Neuronal stem cell (in vitro differentiated cells): ENCODE measurements around the gene SCMH1.

ENCODE experiments used
- DNase-seq: peaks from one replicate; pipeline ENCODE4 v3.0.0-alpha.2; 2013; ENCODE audit warnings: low spot score
- H2AFZ ChIP-seq: one replicate; pipeline ENCODE4 v1.6.1; 2013; ENCODE audit warnings: mild to moderate bottlenecking, low read length, inconsistent platforms
- H2AK5ac ChIP-seq: 2 replicates; pipeline ENCODE4 v1.6.1; 2013; ENCODE audit warnings: low read depth, mild to moderate bottlenecking, inconsistent platforms, low read length, moderate library complexity, mixed read lengths
- H2BK120ac ChIP-seq: 2 replicates; pipeline ENCODE4 v1.6.1; 2013; ENCODE audit warnings: low read depth, mild to moderate bottlenecking, inconsistent platforms, low read length, moderate library complexity, mixed read lengths
- H2BK12ac ChIP-seq: one replicate; pipeline ENCODE4 v1.6.1; 2013; ENCODE audit warnings: low read length, inconsistent platforms
- H2BK15ac ChIP-seq: 2 replicates; pipeline ENCODE4 v1.6.1; 2013; ENCODE audit warnings: mild to moderate bottlenecking, low read length, inconsistent platforms, mixed read lengths
- H2BK5ac ChIP-seq: one replicate; pipeline ENCODE4 v1.6.1; 2013; ENCODE audit warnings: inconsistent platforms, mild to moderate bottlenecking, low read length, moderate library complexity
- H3K14ac ChIP-seq: one replicate; pipeline ENCODE4 v1.6.1; 2013; ENCODE audit warnings: low read length, inconsistent platforms
- H3K18ac ChIP-seq: 2 replicates; pipeline ENCODE4 v1.6.1; 2013; ENCODE audit warnings: low read length, inconsistent platforms
- H3K23ac ChIP-seq: 2 replicates; pipeline ENCODE4 v1.6.1; 2013; ENCODE audit warnings: low read depth, mild to moderate bottlenecking, mixed read lengths, low read length, inconsistent platforms; ENCODE audit not compliant: poor library complexity
- H3K27ac ChIP-seq: replicated peaks from 3 replicates; pipeline ENCODE4 v1.5.1; 2013; ENCODE audit warnings: low read length, inconsistent platforms
- H3K27me3 ChIP-seq, 3 experiments: 2 replicates each; pipeline ENCODE4 v1.6.1; 2013; ENCODE audit warnings: low read length in 3 of 3, mild to moderate bottlenecking in 2 of 3, inconsistent platforms in 1 of 3, low read depth in 1 of 3, mixed read lengths in 1 of 3, moderate library complexity in 1 of 3; ENCODE audit not compliant: control insufficient read depth in 3 of 3, insufficient read depth in 3 of 3
- H3K36me3 ChIP-seq, 2 donors: replicated peaks in 1 of 2; 2 replicates each; pipeline ENCODE4 v1.6.1; 2013; ENCODE audit warnings: low read length in 2 of 2; ENCODE audit not compliant: control insufficient read depth in 2 of 2, insufficient read depth in 2 of 2
- H3K4ac ChIP-seq: 2 replicates; pipeline ENCODE4 v1.6.1; 2013; ENCODE audit warnings: inconsistent platforms, mild to moderate bottlenecking, low read length, moderate library complexity
- H3K4me1 ChIP-seq, 2 donors: 1 replicate in 1 of 2; 2 replicates in 1 of 2; pipeline ENCODE4 v1.6.1; 2013; ENCODE audit warnings: low read length in 2 of 2, low read depth in 1 of 2; ENCODE audit not compliant: control insufficient read depth in 2 of 2, insufficient read depth in 1 of 2
- H3K4me2 ChIP-seq: one replicate; pipeline ENCODE4 v1.6.1; 2013; ENCODE audit warnings: mild to moderate bottlenecking, low read length, inconsistent platforms; ENCODE audit not compliant: insufficient read depth, poor library complexity, severe bottlenecking
- H3K4me3 ChIP-seq, 2 donors: 2 replicates each; pipeline ENCODE4 v1.5.1; 2013; ENCODE audit warnings: low read length in 2 of 2, mild to moderate bottlenecking in 2 of 2, inconsistent platforms in 1 of 2, moderate library complexity in 1 of 2
- H3K79me1 ChIP-seq: one replicate; pipeline ENCODE4 v1.6.1; 2013; ENCODE audit warnings: low read depth, mild to moderate bottlenecking, inconsistent platforms, low read length, moderate library complexity
- H3K9ac ChIP-seq: one replicate; pipeline ENCODE4 v1.6.1; 2013; ENCODE audit warnings: mild to moderate bottlenecking, low read depth, low read length, inconsistent platforms; ENCODE audit not compliant: poor library complexity
- H3K9me3 ChIP-seq, 2 donors: replicated peaks in 1 of 2; 2 replicates each; pipeline versions ENCODE3 to v1.6.1; 2013; ENCODE audit warnings: low read length in 2 of 2, mild to moderate bottlenecking in 2 of 2, inconsistent platforms in 1 of 2, low read depth in 1 of 2, mixed read lengths in 1 of 2, moderate library complexity in 1 of 2; ENCODE audit not compliant: control insufficient read depth in 2 of 2, insufficient read depth in 1 of 2
- H4K8ac ChIP-seq: one replicate; pipeline ENCODE4 v1.6.1; 2013; ENCODE audit warnings: low read depth, mild to moderate bottlenecking, inconsistent platforms, low read length, moderate library complexity
- H4K91ac ChIP-seq: one replicate; pipeline ENCODE4 v1.6.1; 2013; ENCODE audit warnings: low read length, low read depth, mild to moderate bottlenecking, inconsistent platforms; ENCODE audit not compliant: poor library complexity
- WGBS, 2 donors: extraction: QIAGEN DNeasy Blood & Tissue Kit; methylation state at CpG; one replicate each; pipeline ENCODE4 v1.1.7; 2013; ENCODE audit warnings: missing lambda C conversion rate in 2 of 2, mixed read lengths in 1 of 2; ENCODE audit not compliant: insufficient read length in 2 of 2, insufficient replicate concordance in 1 of 2; ENCODE audit errors: extremely low coverage in 2 of 2; 5-methylcytosine and 5-hydroxymethylcytosine counted together

Gene SCMH1

GRCh38 chr1:41101076-41101475 is 141.0 kb downstream of the SCMH1 start:
- H2BK5ac ChIP-seq, result no peak overlapping the region
- no peak overlapping the region for H3K27ac ChIP-seq
- no peak overlapping the region for H2BK120ac ChIP-seq
- no peaks in the 10 kb centered on the region for H3K79me1 ChIP-seq
- H3K36me3 ChIP-seq, result peaks cover 3 to 11% of the 10 kb centered on the region in 2 donors
- no peaks in the 10 kb centered on the region for H3K27me3 ChIP-seq
- no peak overlapping the region for H3K9ac ChIP-seq
- no peak overlapping the region for H2AFZ ChIP-seq
- H4K8ac ChIP-seq, result no peak overlapping the region
- no peak overlapping the region for H4K91ac ChIP-seq
- no peaks in the 10 kb centered on the region for H3K4me1 ChIP-seq
- H3K4me3 ChIP-seq, result no peak overlapping the region
- H3K4ac ChIP-seq, result no peak overlapping the region
- H3K4me2 ChIP-seq, result no peak overlapping the region
- H2BK15ac ChIP-seq, result no peak overlapping the region
- no peak overlapping the region for H3K18ac ChIP-seq
- H3K9me3 ChIP-seq, result no peaks in the 10 kb centered on the region
- no peak overlapping the region for H2BK12ac ChIP-seq
- H2AK5ac ChIP-seq, result no peak overlapping the region
- H3K14ac ChIP-seq, result no peak overlapping the region
- H3K23ac ChIP-seq, result no peak overlapping the region
- DNase-seq, result no peak
- WGBS, 2 donors, result no CpG with 5 or more reads among the region's 1 CpG

- no peak overlapping the region for H3K27ac ChIP-seq
- no peak overlapping the region for H3K14ac ChIP-seq
- H3K9ac ChIP-seq, result no peak overlapping the region
- no peak overlapping the region for H2AFZ ChIP-seq
- H2AK5ac ChIP-seq, result no peak overlapping the region
- H3K4me3 ChIP-seq, result no peak overlapping the region
- H3K36me3 ChIP-seq, result peaks cover 3 to 11% of the 10 kb centered on the region in 2 donors
- H3K4me2 ChIP-seq, result no peak overlapping the region
- H4K8ac ChIP-seq, result no peak overlapping the region
- no peaks in the 10 kb centered on the region for H3K79me1 ChIP-seq
- no peak overlapping the region for H2BK5ac ChIP-seq
- no peaks in the 10 kb centered on the region for H3K9me3 ChIP-seq
- H2BK12ac ChIP-seq, result no peak overlapping the region
- H2BK120ac ChIP-seq, result no peak overlapping the region
- no peak overlapping the region for H3K18ac ChIP-seq
- no peaks in the 10 kb centered on the region for H3K27me3 ChIP-seq
- H3K4me1 ChIP-seq, result no peaks in the 10 kb centered on the region
- no peak overlapping the region for H4K91ac ChIP-seq
- no peak overlapping the region for H2BK15ac ChIP-seq
- no peak for DNase-seq
- no peak overlapping the region for H3K4ac ChIP-seq
- no CpG with 5 or more reads among the region's 4 CpGs for WGBS, 2 donors
- H3K23ac ChIP-seq, result no peak overlapping the region
Observed at GRCh38 chr1:41100170-41100569, 141.9 kb downstream of the SCMH1 start.

GRCh38 chr1:41098730-41099460 is 143.2 kb downstream of the SCMH1 start:
- Histone ChIP-seq H3K27me3 (no peaks in the 10 kb centered on the region), H3K27ac (no peak overlapping the region), H3K23ac (no peak overlapping the region), H3K79me1 (no peaks in the 10 kb centered on the region), H3K4ac (no peak overlapping the region), H2BK120ac (no peak overlapping the region), H3K9me3 (no peaks in the 10 kb centered on the region), H4K91ac (no peak overlapping the region), H2BK15ac (no peak overlapping the region), H3K4me1 (no peaks in the 10 kb centered on the region), H2BK5ac (no peak overlapping the region), H3K14ac (peak overlapping the region; percentile 47), H2AK5ac (no peak overlapping the region), H3K4me2 (no peak overlapping the region), H3K18ac (no peak overlapping the region), H3K9ac (no peak overlapping the region), H2BK12ac (no peak overlapping the region), H3K36me3 (peaks cover 3 to 11% of the 10 kb centered on the region in 2 donors), H3K4me3 (no peak overlapping the region), H4K8ac (no peak overlapping the region), H2AFZ (no peak overlapping the region)
- WGBS, 2 donors, result 100% methylated on average over 1 of the region's 5 CpGs; no CpG with 5 or more reads in 1 of the 2 donors
- DNase-seq, result no peak

- Histone ChIP-seq H3K36me3 (peaks cover 0 to 6% of the 10 kb centered on the region in 2 donors), H2BK15ac (no peak overlapping the region), H3K4me1 (no peaks in the 10 kb centered on the region), H3K9ac (no peak overlapping the region), H4K91ac (no peak overlapping the region), H2BK120ac (no peak overlapping the region), H2AFZ (no peak overlapping the region), H3K9me3 (no peaks in the 10 kb centered on the region), H3K18ac (no peak overlapping the region), H4K8ac (no peak overlapping the region), H3K27ac (no peak overlapping the region), H2BK5ac (no peak overlapping the region), H3K4me3 (no peak overlapping the region), H3K27me3 (no peaks in the 10 kb centered on the region), H3K4ac (no peak overlapping the region), H3K23ac (no peak overlapping the region), H2BK12ac (no peak overlapping the region), H3K4me2 (no peak overlapping the region), H3K14ac (no peak overlapping the region), H2AK5ac (no peak overlapping the region), H3K79me1 (no peaks in the 10 kb centered on the region)
- no CpG with 5 or more reads among the region's 4 CpGs for WGBS, 2 donors
- no peak for DNase-seq
Observed at GRCh38 chr1:41097105-41097504, 145.0 kb downstream of the SCMH1 start.
